Adrenal gland (tissue), 12 donors: ENCODE results near the gene NAA40. TPM values are rescaled to one million over a fixed set of nuclear protein-coding genes. Genes with fewer than 3 reads are reported as not detected.
"Not testable (repeated sequence)": the region's sequence is repeated elsewhere in the genome, so short reads cannot be mapped to it uniquely, and the experiment has no call there.

Experiments
- DNase-seq, 7 donors: peaks; one replicate each; pipeline ENCODE4 v3.0.0-alpha.2; 2019 to 2020
- H3K27ac ChIP-seq, 5 donors: fragments of 200-600 bp; sonication (generic) in 4 of 5; 1 replicate in 3 of 5; 2 replicates in 2 of 5; pipeline versions ENCODE4 v1.5.1 to v1.8.0; 2016 to 2020; ENCODE audit warnings: mild to moderate bottlenecking in 1 of 5
- H3K27me3 ChIP-seq: fragments of 200-600 bp; 2 replicates; pipeline ENCODE4 v1.8.0; 2021
- H3K36me3 ChIP-seq, 2 donors: fragments of 200-600 bp; replicated peaks in 1 of 2; 1 replicate in 1 of 2; 2 replicates in 1 of 2; pipeline versions ENCODE4 v1.5.1 to v1.8.0; 2018 to 2022
- H3K4me1 ChIP-seq, 2 donors: fragments of 200-600 bp; replicated peaks in 1 of 2; 1 replicate in 1 of 2; 2 replicates in 1 of 2; pipeline versions ENCODE4 v1.5.1 to v1.8.0; 2018 to 2021
- H3K4me3 ChIP-seq, 4 donors: fragments of 200-600 bp; sonication (generic) in 3 of 4; one replicate each; pipeline ENCODE4 v1.5.1; 2016 to 2018
- H3K9me3 ChIP-seq, 3 donors: fragments of 200-600 bp; sonication (generic) in 1 of 3; replicated peaks in 1 of 3; 1 replicate in 2 of 3; 2 replicates in 1 of 3; pipeline versions ENCODE4 v1.5.1 to v1.8.0; 2016 to 2021
- POLR2A ChIP-seq, 2 donors: fragments of 450-650 bp; IDR thresholded peaks; one replicate each; pipeline ENCODE4 v1.6.1; 2017; ENCODE audit warnings: antibody characterized with exemption in 2 of 2, mild to moderate bottlenecking in 2 of 2, moderate library complexity in 1 of 2
- WGBS, 4 donors: extraction: QIAGEN DNeasy Blood & Tissue Kit in 2 of 4; methylation state at CpG; one replicate each; pipeline versions ENCODE4 v1.1.5 to v1.1.7; 2013 to 2017; 5-methylcytosine and 5-hydroxymethylcytosine counted together
- intact Hi-C, 2 donors: fragments of 100-400 bp; cut with DNase I; formaldehyde crosslinking; loops; one replicate each; pipeline versions ENCODE4 v1.14.1 to v1.15.0; 2022 to 2023
- polyA plus RNA-seq, 3 donors: library from polyadenylated mRNA; stranded (reverse); fragments of 200-250 nt in 2 of 3; fragments of 350-450 nt in 1 of 3; fragmentation: Illumina TruSeq in 1 of 3; extraction: RNeasy Lipid Tissue Mini Kit (QIAGEN cat#74804) in 1 of 3; gene quantifications; one replicate each; pipeline ENCODE4 v1.2.3, GENCODE V29; 2013 to 2014
- total RNA-seq, 9 donors: library from RNA; depleted of rRNA in 4 of 9; stranded (reverse); fragments of >200 nt in 4 of 9; fragments of 120-200 nt in 1 of 9; fragmentation: NEBNext Ultra II Directional in 1 of 9; extraction: Animal tissue kit (Norgen Biotek cat#: 25700) in 1 of 9; gene quantifications; one replicate each; pipeline versions ENCODE4 v1.1.0 to v1.2.4, GENCODE V29; 2013 to 2023
- TF ChIP-seq, protein P1 (sequence below), 6 experiments: fragments of 450-650 bp in 4 of 6; fragments of 200-600 bp in 2 of 6; sonication (generic) in 1 of 6; IDR thresholded peaks; 1 replicate in 5 of 6; 2 replicates in 1 of 6; pipeline versions ENCODE4 v1.5.1 to v1.8.0; 2016 to 2021; ENCODE audit warnings: antibody characterized with exemption in 6 of 6, mild to moderate bottlenecking in 2 of 6, moderate library complexity in 1 of 6
- donor health status: healthy with polysubstance abuse.
- donor health status: Bipolar disorder and iron deficiency.
- donor health status: DM: yes; HTN: yes; CAD: no.
- donor health status: DM: no; HTN: no; CAD: no.
- donor health status: DM: no; HTN: no; CAD: no.
- donor health status: DM: yes; HTN: yes; CAD: no.

The NAA40 gene
- total and polyA plus RNA-seq, 12 donors: 11.6 to 61.3 (median 20.0) TPM

- no peaks in the 10 kb centered on the region for H3K4me1 ChIP-seq
- peaks cover 0 to 30% of the 10 kb centered on the region in 2 donors for H3K36me3 ChIP-seq
- no peaks in the 10 kb centered on the region for H3K9me3 ChIP-seq
- no peak overlapping the region for H3K4me3 ChIP-seq
- DNase-seq: no peak
- H3K27ac ChIP-seq: no peak overlapping the region
- no peak for TF ChIP-seq POLR2A (IDR thresholded peaks at IDR 0.05)
- TF ChIP-seq, protein P1, sequence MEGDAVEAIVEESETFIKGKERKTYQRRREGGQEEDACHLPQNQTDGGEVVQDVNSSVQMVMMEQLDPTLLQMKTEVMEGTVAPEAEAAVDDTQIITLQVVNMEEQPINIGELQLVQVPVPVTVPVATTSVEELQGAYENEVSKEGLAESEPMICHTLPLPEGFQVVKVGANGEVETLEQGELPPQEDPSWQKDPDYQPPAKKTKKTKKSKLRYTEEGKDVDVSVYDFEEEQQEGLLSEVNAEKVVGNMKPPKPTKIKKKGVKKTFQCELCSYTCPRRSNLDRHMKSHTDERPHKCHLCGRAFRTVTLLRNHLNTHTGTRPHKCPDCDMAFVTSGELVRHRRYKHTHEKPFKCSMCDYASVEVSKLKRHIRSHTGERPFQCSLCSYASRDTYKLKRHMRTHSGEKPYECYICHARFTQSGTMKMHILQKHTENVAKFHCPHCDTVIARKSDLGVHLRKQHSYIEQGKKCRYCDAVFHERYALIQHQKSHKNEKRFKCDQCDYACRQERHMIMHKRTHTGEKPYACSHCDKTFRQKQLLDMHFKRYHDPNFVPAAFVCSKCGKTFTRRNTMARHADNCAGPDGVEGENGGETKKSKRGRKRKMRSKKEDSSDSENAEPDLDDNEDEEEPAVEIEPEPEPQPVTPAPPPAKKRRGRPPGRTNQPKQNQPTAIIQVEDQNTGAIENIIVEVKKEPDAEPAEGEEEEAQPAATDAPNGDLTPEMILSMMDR (IDR thresholded peaks at IDR 0.05): no peak
- H3K27me3 ChIP-seq: no peaks in the 10 kb centered on the region
- intact Hi-C loops: no loop called here
- WGBS, 4 donors: 85 to 96% (median 93%) methylated on average over 4 to 5 of the region's 5 CpGs
These were observed 19.2 kb downstream of the NAA40 start for GRCh38 chr11:63958008-63958407.

DNA sequence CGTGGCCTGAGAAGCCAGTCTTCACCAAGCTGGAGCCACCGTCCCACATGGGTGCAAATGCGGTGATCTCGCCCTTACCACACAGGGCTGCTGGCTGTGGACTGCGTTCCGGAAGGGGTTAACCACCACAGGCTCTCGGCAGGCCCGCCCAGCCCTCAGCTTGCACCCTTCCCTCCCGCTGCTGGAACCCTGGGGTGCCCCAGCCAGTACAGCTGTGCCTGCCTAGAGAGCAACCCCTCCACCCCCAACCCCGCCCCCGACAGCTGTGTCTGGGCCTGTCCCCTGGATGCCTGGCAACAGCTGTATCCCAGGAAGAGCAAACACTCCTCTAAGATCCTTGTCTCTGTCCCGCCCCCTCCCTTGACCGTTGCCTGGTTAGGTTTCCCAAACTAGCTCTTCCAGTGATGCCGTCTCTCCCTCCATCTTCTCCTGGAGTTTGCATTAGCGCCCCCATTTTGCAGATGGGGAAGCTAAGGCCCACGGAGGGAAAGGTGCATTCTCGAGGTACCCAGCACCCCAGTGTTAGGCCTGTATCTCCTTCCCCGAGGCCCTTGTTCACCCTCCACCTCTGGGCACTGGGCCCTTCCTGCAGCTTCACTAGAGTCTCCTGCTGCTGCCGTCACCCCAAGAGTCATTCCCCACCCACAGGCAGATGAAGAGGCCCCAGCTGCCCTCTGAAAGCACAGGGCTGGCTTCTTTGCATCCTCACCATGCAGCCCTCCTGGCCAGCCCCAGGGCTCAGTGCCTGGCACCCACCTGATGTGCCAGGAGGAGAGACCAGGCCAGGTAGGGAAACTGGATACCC lies 23.0 kb downstream of the NAA40 start:
- no peaks in the 10 kb centered on the region for H3K9me3 ChIP-seq
- no peak for TF ChIP-seq POLR2A (IDR thresholded peaks at IDR 0.05)
- TF ChIP-seq, protein P1 (IDR thresholded peaks at IDR 0.05): no peak
- no peaks in the 10 kb centered on the region for H3K36me3 ChIP-seq
- H3K4me3 ChIP-seq: no peak overlapping the region
- DNase-seq: no peak
- no peak overlapping the region for H3K27ac ChIP-seq
- 43 to 57% (median 45%) methylated on average over 6 to 19 of the region's 19 CpGs for WGBS, 4 donors
- H3K4me1 ChIP-seq: no peaks in the 10 kb centered on the region
- intact Hi-C loops: no loop called here
- H3K27me3 ChIP-seq: no peaks in the 10 kb centered on the region

DNA sequence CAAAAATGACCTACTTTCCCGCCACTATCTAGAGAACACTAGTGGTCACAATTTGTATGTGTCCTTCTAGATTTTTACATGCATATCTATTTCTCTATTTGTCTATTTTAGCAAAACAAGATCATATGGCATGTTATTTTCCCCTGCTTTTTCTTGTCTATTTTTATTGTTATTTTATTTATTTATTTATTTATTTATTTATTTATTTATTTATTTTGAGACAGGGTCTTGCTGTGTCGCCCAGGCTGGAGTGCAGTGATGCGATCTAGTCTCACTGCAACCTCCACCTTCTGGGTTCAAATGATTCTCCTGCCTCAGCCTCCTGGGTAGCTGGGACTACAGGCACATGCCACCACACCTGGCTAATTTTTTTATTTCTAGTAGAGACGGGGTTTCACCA lies 25.1 kb downstream of the NAA40 start:
- intact Hi-C loops, H3K4me3 ChIP-seq, H3K27ac ChIP-seq, H3K36me3 ChIP-seq, H3K9me3 ChIP-seq, H3K4me1 ChIP-seq, H3K27me3 ChIP-seq, DNase-seq: not testable (repeated sequence)
- WGBS, 4 donors: 90 to 95% (median 91%) methylated on average over 4 of the region's 4 CpGs

GRCh38 chr11:63966444-63966843 lies 27.6 kb downstream of the NAA40 start:
- H3K9me3 ChIP-seq: no peaks in the 10 kb centered on the region
- no peaks in the 10 kb centered on the region for H3K4me1 ChIP-seq
- H3K4me3 ChIP-seq: no peak overlapping the region
- H3K27ac ChIP-seq: no peak overlapping the region
- TF ChIP-seq, protein P1 (IDR thresholded peaks at IDR 0.05): no peak
- TF ChIP-seq POLR2A (IDR thresholded peaks at IDR 0.05): no peak
- no peaks in the 10 kb centered on the region for H3K27me3 ChIP-seq
- intact Hi-C loops: no loop called here
- no peaks in the 10 kb centered on the region for H3K36me3 ChIP-seq
- no peak for DNase-seq
- WGBS, 4 donors: 93 to 100% (median 98%) methylated on average over 1 of the region's 1 CpG

DNA sequence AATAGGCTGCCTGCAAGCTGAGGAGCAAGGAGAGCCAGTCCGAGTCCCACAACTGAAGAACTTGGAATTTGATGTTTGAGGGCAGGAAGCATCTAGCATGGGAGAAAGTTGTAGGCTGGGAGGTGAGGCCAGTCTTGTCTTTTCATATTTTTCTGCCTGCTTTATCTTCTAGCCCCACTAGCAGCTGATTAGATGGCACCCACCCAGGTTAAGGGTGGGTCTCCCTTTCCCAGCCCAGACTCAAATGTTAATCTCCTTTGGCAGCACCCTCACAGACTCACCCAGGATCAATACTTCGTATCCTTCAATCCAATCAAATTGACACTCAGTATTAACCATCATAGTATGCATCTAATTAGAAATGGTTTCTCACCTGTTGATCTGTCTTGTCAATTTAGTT lies 30.7 kb downstream of the NAA40 start:
- no peak overlapping the region for H3K27ac ChIP-seq
- intact Hi-C loops: no loop called here
- no peaks in the 10 kb centered on the region for H3K27me3 ChIP-seq
- no peaks in the 10 kb centered on the region for H3K36me3 ChIP-seq
- TF ChIP-seq, protein P1 (IDR thresholded peaks at IDR 0.05): no peak
- TF ChIP-seq POLR2A (IDR thresholded peaks at IDR 0.05): no peak
- no peaks in the 10 kb centered on the region for H3K9me3 ChIP-seq
- H3K4me3 ChIP-seq: no peak overlapping the region
- DNase-seq: no peak
- WGBS, 4 donors: 76 to 85% (median 79%) methylated on average over 2 of the region's 2 CpGs
- H3K4me1 ChIP-seq: no peaks in the 10 kb centered on the region
